DLD1 (cell line): ENCODE results near the gene CEACAM1.
"Not testable (repeated sequence)": the region's sequence is repeated elsewhere in the genome, so short reads cannot be mapped to it uniquely, and the experiment has no call there.

Experiments used
- in situ Hi-C: cut with HindIII; loops from 2 replicates; pipeline ENCODE4 v1.10.0; 2017; ENCODE audit warnings: low sequenced_read_pairs

Gene CEACAM1

DNA sequence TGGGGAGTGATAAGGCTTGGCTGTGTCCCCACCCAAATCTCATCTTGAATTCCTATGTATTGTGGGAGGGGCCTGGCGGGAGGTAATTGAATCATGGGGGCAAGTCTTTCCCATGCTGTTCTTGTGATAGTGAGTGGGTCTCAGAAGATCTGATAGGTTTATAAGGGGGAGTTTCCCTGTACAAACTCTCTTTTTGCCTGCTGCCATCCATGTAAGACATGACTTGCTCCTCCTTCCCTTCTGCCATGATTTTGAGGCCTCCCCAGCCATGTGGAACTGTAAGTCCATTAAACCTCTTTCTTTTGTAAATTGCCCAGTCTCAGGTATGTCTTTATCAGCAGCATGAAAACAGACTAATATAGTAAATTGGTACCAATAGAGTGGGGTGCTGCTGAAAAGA lies 20.8 kb upstream of the CEACAM1 start:
- in situ Hi-C loops, result not testable (repeated sequence)

DNA sequence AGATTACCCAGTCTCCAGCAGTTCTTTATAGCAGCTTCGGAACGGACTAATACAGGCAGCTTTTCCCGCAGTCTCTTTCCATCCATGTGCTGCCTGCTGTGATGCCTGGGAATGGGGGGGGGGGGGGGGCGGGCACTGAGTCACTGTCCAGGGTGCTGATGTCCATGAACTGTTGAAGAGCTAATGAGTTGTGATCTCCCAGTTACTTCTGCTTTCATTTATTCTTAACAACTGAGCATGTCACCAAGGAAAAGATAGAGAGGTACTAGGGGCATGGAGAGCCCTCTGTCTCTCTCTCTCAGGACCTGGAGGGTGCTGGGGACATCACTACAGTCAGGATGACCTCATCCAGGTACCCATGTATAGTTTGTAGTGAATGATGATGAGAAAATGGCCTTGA lies 20.3 kb upstream of the CEACAM1 start:
- in situ Hi-C loops, result no loop called here

- in situ Hi-C loops, result no loop called here
Observed at GRCh38 chr19:42547929-42548328, 19.6 kb upstream of the CEACAM1 start.

DNA sequence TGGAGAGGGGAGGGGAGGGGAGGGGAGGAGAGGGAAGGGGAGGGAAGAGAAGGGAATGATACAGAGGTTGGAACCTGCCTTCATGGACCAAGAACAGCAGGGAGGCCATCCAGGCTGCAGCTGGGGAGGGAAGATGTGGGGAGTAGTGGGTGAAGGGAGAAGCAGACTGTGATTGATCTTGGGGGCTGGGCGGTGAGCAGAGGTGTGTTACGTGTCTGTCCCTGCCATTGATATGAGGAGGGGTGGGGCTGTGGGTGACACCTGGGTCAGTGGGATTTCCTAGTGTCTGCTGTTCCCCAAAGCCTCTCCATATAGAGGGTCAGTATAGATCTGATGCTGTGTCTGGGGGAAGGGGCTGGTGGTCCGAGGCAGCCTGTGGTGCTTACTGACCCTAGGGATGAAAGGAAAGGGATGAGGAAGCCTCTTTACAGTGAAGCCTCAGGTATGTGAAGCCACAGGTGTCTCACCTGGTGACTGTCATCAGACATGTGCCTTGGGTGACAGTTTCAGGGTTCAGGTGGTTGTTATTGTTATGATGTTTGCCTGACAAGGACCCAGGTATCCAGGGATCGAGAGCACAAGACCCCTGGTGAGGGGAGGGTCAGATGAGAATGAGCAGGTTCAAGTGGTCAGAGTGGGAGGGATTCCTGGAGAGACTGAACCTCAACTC lies 18.7 kb upstream of the CEACAM1 start:
- in situ Hi-C loops, result no loop called here

DNA sequence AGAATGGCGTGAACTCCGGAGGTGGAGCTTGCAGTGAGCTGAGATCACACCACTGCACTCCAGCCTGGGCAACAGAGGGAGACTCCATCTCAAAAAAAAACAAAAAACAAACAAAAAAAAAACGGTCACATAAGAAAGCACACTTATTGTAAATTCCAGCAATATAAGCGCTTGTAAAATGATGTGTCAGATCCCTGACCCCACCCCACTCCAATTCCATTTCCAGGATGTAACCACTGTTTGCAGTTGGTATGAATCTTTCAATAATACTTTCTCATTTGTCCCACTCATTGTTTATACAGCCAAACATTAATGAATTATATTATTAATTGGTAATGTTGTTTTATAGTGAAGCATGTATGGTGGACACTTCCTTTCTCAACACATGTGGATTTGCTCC lies 15.9 kb upstream of the CEACAM1 start:
- in situ Hi-C loops, result no loop called here

GRCh38 chr19:42542791-42543190 lies 14.5 kb upstream of the CEACAM1 start:
- in situ Hi-C loops, result no loop called here

DNA sequence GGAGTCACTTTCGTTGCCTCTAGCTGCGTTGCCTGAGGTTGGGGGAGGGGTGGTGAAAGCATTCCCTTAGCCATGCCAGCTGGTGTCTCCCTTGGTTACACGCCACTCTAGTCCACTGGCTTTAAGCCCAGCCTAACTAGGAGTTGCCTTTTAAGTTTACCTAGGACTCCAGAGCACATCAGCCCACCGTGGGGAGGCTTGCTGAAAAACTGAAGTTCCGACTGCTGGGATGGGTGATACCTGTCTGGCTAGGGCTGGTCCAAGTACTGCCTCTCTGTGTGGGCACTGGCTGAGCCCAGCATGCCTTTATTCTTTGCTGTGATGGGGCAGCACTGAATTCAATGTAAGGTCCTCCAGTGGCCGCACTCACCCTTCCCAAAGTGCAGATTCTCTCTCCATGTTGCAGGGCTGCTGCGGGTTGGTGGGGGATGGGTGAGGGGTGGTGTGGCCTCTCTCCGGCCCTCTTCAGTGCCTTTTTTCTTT lies 11.8 kb upstream of the CEACAM1 start:
- in situ Hi-C loops, result no loop called here

DNA sequence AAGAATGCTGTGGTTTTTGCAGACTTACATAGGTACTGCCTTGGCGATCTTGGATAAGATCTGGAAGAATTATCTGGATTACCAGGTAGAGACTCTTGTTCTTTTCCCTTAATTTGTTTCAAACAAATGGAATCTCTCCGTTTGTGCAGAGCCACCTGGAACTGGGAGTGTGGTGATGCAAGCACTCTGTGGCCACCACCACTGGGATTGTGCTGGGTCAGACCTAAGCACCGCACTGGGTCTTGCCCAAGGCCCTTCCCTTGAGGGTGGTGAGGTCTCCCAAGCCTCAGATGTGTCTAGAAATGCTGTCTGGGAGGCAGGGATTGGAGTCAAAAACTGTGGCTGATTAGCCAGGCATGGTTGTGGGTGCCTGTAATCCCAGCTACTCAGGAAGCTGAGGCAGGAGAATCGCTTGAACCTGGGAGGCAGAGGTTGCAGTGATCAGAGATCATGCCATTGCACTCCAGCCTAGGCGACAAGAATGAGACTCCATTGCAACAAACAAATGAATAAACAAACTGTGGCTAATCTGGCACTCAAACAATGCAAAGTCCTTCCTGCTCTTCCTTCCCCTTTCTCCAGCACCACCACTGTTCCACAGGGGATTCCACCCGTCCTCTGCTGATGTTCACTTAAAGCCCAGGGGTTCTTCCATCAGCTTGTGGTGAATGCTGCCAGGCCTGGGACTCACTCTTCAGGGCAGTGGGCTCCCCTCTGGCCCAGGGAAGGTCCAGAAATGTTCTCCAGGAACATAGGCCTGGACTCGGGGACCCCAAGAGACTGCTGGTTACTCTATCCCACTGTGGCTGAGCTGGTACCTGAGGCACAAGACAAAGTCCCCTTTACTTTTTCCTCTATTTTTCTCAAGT lies 10.8 kb upstream of the CEACAM1 start:
- in situ Hi-C loops, result no loop called here

GRCh38 chr19:42535276-42535675 lies 7.0 kb upstream of the CEACAM1 start:
- in situ Hi-C loops, result not testable (repeated sequence)

- in situ Hi-C loops, result no loop called here
Observed at GRCh38 chr19:42534391-42534790, 6.1 kb upstream of the CEACAM1 start.

- in situ Hi-C loops, result no loop called here
Observed at GRCh38 chr19:42532891-42533290, 4.6 kb upstream of the CEACAM1 start.

DNA sequence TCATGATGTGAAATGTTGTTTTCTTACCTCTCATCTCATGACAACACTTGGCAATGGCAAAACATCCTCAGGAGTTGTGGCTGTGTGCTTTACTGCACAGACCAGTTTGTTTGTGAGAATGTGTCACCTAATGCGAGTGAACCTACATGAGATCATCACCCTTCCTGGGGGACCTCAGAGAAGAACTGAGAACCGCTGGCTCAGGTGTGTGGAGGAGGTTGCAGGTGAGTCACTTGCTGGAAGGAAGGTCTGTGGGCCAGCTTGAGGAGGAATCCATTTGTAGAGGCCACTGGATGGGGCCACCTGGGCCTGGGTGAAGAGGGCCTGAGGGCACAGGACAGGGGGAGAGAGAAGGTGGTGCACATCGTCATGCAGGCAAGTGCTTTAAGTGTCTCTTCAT lies 3.0 kb upstream of the CEACAM1 start:
- in situ Hi-C loops, result no loop called here

DNA sequence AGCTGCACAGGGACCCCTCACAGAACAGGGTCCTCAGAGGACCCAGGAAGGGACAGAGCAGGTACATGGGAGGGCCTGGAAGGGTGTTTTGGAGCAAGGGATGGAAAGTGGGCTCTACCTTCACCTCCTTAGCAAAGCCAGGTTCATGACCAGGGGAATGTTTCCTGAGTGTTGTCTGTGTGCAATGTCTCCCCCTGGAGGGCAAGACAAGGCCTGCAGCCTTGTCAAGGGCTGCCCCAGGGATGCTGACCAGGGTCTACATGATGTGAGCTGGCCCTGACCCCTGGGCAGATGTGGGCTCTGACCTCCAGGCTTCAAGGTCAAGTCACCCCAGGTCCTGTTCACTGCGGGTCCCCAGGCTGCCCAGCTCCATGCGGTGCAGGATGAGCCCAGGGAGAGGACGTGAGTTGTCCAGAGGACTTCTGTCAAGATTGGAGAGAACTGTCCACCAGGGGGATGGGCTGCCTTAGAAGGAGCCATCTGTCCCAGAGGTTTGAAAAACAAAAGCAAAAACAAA lies 1.0 kb upstream of the CEACAM1 start:
- in situ Hi-C loops, result no loop called here

DNA sequence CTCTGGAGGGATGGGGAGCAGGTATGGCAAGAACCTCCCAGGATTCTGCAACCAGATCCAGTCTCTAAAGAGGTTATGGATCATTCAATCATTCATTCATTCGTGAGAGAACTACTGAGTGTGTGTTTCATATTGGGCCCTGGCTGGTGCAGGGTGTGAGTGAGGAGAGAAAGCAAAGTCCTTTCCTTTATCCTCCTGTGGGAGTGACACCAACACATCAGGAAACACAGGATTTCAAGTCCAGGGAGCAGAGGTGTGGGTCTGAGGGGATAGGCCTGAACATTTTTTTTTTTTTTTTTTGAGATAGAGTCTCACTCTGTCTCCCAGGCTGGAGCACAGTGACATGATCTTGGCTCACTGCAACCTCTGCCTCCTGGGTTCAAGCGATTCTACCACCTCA lies 3.3 kb downstream of the CEACAM1 start:
- in situ Hi-C loops, result no loop called here

- in situ Hi-C loops, result no loop called here
Observed at GRCh38 chr19:42524250-42524649, 4.0 kb downstream of the CEACAM1 start.

DNA sequence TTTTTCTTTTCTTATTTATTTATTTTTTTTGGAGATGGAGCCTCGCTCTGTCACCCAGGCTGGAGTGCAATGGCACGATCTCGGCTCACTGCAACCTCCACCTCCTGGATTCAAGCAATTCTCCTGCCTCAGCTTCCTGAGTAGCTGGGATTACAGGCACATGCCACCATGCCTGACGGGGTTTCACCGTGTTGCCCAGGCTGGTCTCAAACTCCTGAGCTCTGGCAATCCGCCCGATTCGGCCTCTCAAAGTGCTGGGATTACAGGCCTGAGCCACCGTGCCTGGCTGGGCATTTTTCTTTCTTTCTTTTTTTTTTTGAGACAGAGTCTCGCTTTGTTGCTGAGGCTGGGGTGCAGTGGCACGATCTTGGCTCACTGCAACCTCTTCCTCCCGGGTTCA lies 6.0 kb downstream of the CEACAM1 start:
- in situ Hi-C loops, result not testable (repeated sequence)

DNA sequence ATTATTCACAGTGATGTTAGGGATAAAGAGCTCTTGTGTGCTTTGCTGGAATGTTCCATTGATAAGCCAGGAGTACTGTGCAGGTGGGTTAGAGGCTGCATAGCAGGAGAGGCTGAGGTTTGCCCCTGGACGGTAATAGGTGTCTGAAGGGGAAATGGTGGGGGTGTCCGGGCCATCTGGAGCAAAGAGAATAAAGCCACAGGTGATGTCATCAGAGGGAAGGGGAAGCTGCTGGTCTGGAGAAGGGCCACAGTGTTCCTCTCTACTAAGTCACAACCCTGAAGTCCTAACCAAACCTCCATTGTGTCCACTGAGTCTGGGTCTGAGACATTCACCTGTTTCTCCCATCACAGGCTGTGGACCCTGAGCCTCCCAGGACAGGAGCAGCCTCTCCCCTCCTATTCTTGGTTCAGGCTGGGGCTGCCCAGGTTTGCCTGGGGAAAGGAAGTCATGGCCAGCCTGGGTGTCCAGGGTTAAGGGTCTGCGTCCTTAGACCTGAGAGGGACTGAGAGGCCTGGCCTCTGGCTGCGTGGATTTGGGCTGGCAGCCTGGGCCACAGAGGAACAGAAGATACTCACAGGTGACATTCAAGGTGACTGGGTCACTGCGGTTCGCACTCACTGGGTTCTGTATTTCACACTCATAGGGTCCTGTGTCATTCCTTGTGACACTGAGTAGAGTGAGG lies 6.8 kb downstream of the CEACAM1 start:
- in situ Hi-C loops, result no loop called here

DNA sequence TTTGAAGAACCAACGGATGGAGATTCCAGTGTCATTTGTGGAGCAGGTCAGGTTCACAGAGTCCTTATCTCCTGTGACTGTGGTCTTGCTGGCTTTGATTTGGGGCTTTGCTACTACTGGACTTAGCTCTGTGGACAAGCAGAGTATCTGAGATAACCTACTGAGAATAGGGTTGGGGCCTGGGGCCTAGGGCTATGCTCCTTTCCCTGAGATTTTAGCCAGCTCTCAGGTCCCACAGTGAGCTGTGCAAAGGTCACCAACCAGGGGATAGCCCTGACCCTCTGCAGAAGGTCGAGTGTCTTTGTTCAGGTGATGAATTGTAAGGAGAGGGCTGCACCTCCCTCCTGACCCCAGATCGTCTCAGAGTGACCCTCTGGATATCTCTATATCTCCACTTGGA lies 9.2 kb downstream of the CEACAM1 start:
- in situ Hi-C loops, result no loop called here

- in situ Hi-C loops, result no loop called here
Observed at GRCh38 chr19:42516771-42517170, 11.5 kb downstream of the CEACAM1 start.

DNA sequence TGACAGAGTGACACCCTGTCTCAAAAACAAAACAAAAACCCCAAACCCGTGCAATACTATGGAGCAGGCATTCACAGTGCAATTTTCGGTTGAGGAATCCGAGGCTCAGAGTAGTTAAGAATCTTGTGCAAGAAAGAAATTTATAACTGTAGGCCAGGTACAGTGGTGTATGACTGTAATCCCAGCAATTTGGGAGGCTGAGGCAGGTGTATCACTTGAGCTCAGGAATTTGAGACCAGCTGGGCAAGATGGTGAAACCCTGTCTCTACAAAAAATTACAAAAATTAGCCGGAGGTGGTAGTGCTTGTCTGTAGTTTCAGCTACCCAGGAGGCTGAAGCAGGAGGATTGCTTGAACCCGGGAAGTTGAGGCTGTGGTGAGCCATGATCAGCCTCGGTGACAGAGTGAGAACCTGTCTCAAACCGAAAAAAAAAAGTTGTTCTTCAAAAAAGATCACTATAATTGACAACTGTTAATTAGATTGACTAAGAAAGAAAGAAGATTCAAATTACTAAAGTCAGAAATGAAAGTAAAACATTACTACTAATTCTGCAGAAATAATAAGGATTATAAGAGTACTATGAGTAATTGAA lies 12.9 kb downstream of the CEACAM1 start:
- in situ Hi-C loops, result no loop called here

- in situ Hi-C loops, result no loop called here
Observed at GRCh38 chr19:42514449-42514848, 13.8 kb downstream of the CEACAM1 start.
